Mucosa of descending colon (tissue), 3 donors: ENCODE results near the gene GALNS. TPM values are rescaled to one million over a fixed set of nuclear protein-coding genes. Genes with fewer than 3 reads are reported as not detected.

Source experiments
- ATAC-seq: fragments of 200-7000 bp; cut with Tn5 transposase; one replicate; pipeline ENCODE4 v1.9.1; 2020; ENCODE audit warnings: mild to moderate bottlenecking, moderate library complexity
- DNase-seq, 3 donors: peaks; one replicate each; pipeline ENCODE4 v3.0.0-alpha.2; 2020
- H3K36me3 ChIP-seq: fragments of 200-600 bp; one replicate; pipeline ENCODE4 v1.8.0; 2021; ENCODE audit warnings: low read depth, mild to moderate bottlenecking
- H3K4me1 ChIP-seq: fragments of 200-600 bp; one replicate; pipeline ENCODE4 v1.8.0; 2021; ENCODE audit warnings: low read depth, mild to moderate bottlenecking
- H3K4me3 ChIP-seq: fragments of 200-600 bp; one replicate; pipeline ENCODE4 v1.8.0; 2021; ENCODE audit warnings: mild to moderate bottlenecking
- H3K9me3 ChIP-seq: fragments of 200-600 bp; one replicate; pipeline ENCODE4 v1.8.0; 2021; ENCODE audit warnings: mild to moderate bottlenecking
- CTCF ChIP-seq: fragments of 200-600 bp; IDR thresholded peaks from one replicate; pipeline ENCODE4 v1.8.0; 2022; ENCODE audit warnings: antibody characterized with exemption, mild to moderate bottlenecking
- intact Hi-C, 2 donors: fragments of 100-400 bp; cut with DNase I in 1 of 2; cut with micrococcal nuclease in 1 of 2; formaldehyde crosslinking; loops; one replicate each; pipeline versions ENCODE4 v1.11.0 to v1.11.1; 2022; cut with DNase I, micrococcal nuclease
- total RNA-seq, 3 donors: library from RNA; stranded (reverse); fragmentation: NEBNext Ultra II Directional in 2 of 3; extraction: Animal tissue kit (Norgen Biotek cat#: 25700) in 2 of 3; gene quantifications; one replicate each; pipeline versions ENCODE4 v1.2.1 to v1.2.4, GENCODE V29; 2021 to 2023
- donor health status: DM: no; HTN: no; CAD: no; lungs with moderate emphysema.
- donor health status: DM: no; HTN: no; CAD: no.
- donor health status: DM: no; HTN: yes; CAD: no.

GALNS gene
- total RNA-seq, 3 donors from 2014 or later, result 37.4 to 65.3 (median 44.0) TPM

DNA sequence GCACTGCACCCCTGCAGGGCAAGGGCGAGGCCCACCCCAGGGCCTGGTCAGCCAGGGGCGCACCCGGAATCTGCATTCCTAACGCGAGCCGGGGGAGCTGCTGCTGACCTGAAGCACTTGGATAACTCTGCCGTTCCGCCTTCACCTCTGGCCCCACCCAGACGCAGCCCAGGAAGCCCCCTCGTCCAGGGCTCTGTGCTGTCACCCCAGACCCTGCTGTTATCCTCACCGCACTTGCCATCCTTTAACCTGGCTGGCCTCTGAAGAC lies 23.0 kb upstream of the GALNS start:
- H3K4me1 ChIP-seq, result peaks cover 9% of the 10 kb centered on the region
- no peaks in the 10 kb centered on the region for H3K36me3 ChIP-seq
- intact Hi-C loops, result no loop called here
- no peak for TF ChIP-seq CTCF
- DNase-seq (no peak), ATAC-seq (no peak)
- no peaks in the 10 kb centered on the region for H3K9me3 ChIP-seq
- H3K4me3 ChIP-seq, result no peak overlapping the region

- ATAC-seq (no peak), DNase-seq (no peak)
- Histone ChIP-seq H3K9me3 (no peaks in the 10 kb centered on the region), H3K36me3 (no peaks in the 10 kb centered on the region), H3K4me3 (no peak overlapping the region), H3K4me1 (peaks cover 9% of the 10 kb centered on the region)
- TF ChIP-seq CTCF, result no peak
- intact Hi-C loops, result no loop called here
Observed at GRCh38 chr16:88878967-88879787, 22.4 kb upstream of the GALNS start.

GRCh38 chr16:88878356-88878755 lies 21.6 kb upstream of the GALNS start:
- Histone ChIP-seq H3K9me3 (no peaks in the 10 kb centered on the region), H3K4me1 (peaks cover 9% of the 10 kb centered on the region), H3K4me3 (no peak overlapping the region), H3K36me3 (no peaks in the 10 kb centered on the region)
- DNase-seq (no peak), ATAC-seq (no peak)
- no peak for TF ChIP-seq CTCF
- intact Hi-C loops, result no loop called here

GRCh38 chr16:88877564-88878289 lies 21.0 kb upstream of the GALNS start:
- Histone ChIP-seq H3K9me3 (no peaks in the 10 kb centered on the region), H3K36me3 (no peaks in the 10 kb centered on the region), H3K4me3 (no peak overlapping the region), H3K4me1 (peaks cover 9% of the 10 kb centered on the region)
- intact Hi-C loops, result no loop called here
- ATAC-seq (no peak), DNase-seq (no peak)
- no peak for TF ChIP-seq CTCF

DNA sequence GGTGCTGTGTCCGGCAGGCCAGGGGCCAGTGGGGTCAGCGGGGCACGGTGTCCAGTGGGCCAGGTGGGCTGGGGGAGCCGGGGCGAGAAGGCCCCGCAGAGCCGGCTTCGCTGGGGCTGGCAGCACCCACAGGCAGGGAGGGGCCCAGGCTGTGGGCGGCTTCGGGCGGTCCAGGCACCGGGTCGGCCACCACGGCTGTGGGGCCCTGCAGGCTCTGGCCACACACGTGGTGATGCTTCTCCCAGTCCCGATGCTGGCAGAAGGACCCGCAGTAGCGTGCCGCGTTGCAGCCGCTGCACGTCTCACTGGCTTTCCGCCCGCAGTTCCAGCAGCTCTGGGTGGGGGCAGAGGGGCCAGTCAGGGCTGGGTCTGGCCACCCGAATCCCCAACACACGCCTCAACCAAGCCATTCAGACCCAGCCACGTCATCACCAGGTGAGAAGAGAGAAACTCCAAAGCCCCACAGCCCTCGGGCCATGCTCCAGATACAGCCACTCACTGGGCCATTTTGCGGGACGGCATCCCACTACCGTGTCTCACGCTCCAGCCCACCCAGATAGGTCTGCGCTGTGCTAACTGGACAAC lies 20.3 kb upstream of the GALNS start:
- no peak for TF ChIP-seq CTCF
- no peak overlapping the region for H3K4me3 ChIP-seq
- ATAC-seq, result no peak
- intact Hi-C loops, result no loop called here
- H3K9me3 ChIP-seq, result no peaks in the 10 kb centered on the region
- H3K4me1 ChIP-seq, result peaks cover 9% of the 10 kb centered on the region
- no peaks in the 10 kb centered on the region for H3K36me3 ChIP-seq
- no peak for DNase-seq
